Measurements from ENCODE around the gene LSM10. TPM values are rescaled to one million over a fixed set of nuclear protein-coding genes. Genes with fewer than 3 reads are reported as not detected.

LSM10 gene
- total RNA-seq (10 to 100 TPM; 40.8 to 47.1 TPM), polyA plus RNA-seq (100 to 1,000 TPM; 118 to 122 (median 121) TPM), total RNA-seq (4.9 to 20.5 (median 17.9) reads per million in 6 experiments)

DNA sequence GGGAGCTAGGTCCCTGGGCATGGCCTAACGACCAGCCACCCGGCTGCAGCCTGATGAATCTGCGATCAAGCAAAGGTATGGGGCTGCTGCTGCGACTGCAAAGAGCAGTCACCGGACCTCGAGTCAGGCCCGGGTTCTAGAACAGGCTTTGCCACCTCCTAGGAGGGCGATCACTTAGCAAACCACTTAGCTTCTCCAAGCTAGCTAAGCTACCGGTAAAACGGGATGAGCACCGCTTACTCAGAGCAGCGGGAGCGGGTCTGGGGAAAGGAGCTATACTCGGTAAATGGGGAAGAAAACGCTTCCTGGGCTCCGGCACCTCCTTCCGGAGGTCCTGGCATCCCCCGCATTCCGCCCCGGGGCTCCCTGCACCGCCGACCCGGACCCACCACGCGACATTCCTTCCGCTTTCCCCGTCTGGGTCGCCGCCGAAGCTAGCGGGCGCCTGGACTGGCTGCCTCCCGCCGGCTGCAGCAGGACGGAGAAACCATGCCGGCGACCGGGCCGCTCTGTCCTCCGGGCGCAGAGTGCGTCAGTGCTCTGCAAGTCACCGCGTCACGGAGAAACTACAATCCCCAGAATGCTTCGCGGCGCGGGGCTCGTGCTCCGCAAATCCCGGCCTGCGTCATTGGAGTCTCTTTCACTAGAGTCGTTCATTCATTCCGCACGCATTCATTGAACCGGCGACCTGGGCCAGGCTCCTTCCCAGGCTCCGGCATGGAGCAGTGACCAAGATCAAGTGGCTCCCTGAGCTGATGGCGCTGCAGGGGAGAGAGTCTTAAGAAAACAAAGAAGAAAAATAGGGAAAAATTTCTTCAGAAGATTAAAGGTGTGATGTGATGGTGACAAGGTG, at the start of gene LSM10:
Gene LSM10, minus strand, starts transcription at position 531 of the 853 bp plus-strand sequence. CDS start 3,779 bp downstream, outside the sequence.
- Mint-ChIP-seq H3K27ac (peak within 1 kb of the TSS; percentile 94 to 100 (median 99)), H3K9me3 (no peaks in the 10 kb centered on the region), H3K4me3 (peak within 1 kb of the TSS; percentile 89 to 100 (median 98)), H3K27me3 (no peaks in the 10 kb centered on the region), H3K36me3 (peaks cover 0 to 17% (median 6%) of the 10 kb centered on the region in 3 donors), H3K4me1 (peaks cover 17 to 58% (median 41%) of the 10 kb centered on the region in 4 donors)
- POLR2A ChIA-PET, result interaction anchor here (0.8 to 6.8 kb wide), 13 partner anchors 9 to 91 kb away, joined by 3 to 59 read pairs (median 3); partner anchors contain the start of genes MRPS15, SH3D21 and STK40
- DNase-seq (peak; percentile 80 to 92 (median 85)), ATAC-seq (peak; percentile 90 to 96)

DNA sequence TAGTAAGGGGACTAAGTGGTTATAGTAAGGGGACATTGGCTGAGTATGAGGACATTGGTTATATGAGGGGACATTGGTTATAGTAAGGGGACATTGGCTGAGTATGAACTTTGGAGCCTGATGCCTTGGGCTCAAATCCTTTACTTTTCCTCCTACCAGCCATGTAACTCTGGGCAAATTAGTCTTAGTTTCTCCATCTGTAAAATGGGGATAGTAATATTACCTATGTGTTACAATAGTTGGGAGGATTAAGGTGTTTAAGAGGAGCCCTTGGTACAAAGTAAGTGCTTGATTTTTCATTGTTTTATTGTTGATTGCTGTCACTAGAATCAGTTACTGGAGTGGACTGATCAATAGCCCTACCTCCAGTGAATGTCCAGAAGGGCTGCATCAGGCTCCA, 49.7 kb upstream of the LSM10 start:
- no peaks in the 10 kb centered on the region for H3K9me3 Mint-ChIP-seq
- ATAC-seq, result no peak
- peaks cover 0 to 3% (median 0%) of the 10 kb centered on the region in 5 donors for H3K27me3 Mint-ChIP-seq
- peak overlapping the region in 3 of 10 donors; percentile 4 to 22 (median 21) for H3K27ac Mint-ChIP-seq
- DNase-seq, result no peak
- POLR2A ChIA-PET, result no interaction called here
- H3K36me3 Mint-ChIP-seq, result no peaks in the 10 kb centered on the region
- H3K4me1 Mint-ChIP-seq, result peaks cover 11 to 20% (median 19%) of the 10 kb centered on the region in 4 donors
- H3K4me3 Mint-ChIP-seq, result no peak overlapping the region

DNA sequence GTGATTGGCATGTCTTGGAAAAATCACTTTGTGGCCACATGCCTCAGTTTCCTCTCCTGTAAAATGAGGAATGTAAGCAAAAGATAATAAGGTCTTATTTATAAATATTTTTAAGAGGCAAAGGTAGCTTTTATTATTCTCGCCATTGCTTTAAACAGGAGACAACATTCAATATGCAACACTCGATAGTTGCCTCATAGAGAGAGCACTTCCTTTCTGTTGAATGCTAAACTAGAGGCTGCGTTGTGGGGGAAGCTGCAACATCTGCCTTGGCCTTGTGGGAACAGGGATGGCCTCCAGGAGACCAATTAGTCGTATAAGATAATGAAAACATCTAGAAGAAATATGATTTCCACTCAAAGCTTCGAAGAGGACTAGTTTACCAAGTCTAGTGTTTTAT, 49.0 kb upstream of the LSM10 start:
- H3K4me3 Mint-ChIP-seq, result no peak overlapping the region
- POLR2A ChIA-PET, result no interaction called here
- H3K27me3 Mint-ChIP-seq, result peaks cover 0 to 3% (median 0%) of the 10 kb centered on the region in 5 donors
- H3K27ac Mint-ChIP-seq, result peak overlapping the region in 2 of 10 donors; percentile 10 to 68
- no peaks in the 10 kb centered on the region for H3K9me3 Mint-ChIP-seq
- no peaks in the 10 kb centered on the region for H3K36me3 Mint-ChIP-seq
- ATAC-seq (no peak), DNase-seq (no peak)
- peaks cover 9 to 17% (median 16%) of the 10 kb centered on the region in 4 donors for H3K4me1 Mint-ChIP-seq

DNA sequence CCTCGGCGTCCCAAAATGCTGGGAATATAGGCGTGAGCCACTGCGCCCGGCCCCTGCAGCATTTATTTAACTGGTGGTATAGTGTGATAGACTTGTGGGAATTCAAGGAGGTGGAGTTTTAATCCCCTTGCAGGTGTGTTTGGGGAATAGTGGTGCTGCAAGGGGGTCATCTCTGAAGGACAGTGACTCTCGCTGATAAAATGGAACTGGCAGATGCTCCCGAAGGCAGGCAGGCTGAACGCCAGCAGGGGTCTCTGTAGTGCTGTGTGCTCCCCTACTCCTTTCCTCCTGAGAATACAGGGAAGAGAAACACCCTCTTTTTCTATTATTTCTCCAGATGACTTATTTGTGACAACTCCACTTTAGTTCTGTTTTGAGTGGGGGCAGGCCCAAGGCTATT, 48.6 kb upstream of the LSM10 start:
- peaks cover 0 to 3% (median 0%) of the 10 kb centered on the region in 5 donors for H3K27me3 Mint-ChIP-seq
- H3K9me3 Mint-ChIP-seq, result no peaks in the 10 kb centered on the region

DNA sequence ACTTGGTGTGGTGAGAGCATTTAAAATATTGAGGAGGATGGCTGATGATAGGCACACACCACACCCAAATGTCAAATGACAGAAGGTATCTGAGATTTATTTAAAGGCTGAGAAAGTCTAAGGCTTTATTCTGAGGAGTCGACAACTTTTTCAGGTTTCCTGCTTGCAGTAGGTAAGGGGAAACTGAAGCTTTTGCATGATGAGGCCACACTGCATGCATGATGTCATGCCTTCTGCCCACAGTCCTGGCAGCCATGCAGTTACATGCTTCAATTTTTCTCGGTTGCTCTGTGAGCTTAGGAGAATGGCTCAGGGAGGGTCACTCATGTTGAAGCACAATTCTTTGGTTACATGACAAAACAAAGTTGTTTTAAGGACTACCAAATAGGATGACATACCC, 45.6 kb upstream of the LSM10 start:
- H3K4me3 Mint-ChIP-seq, result no peak overlapping the region
- no peaks in the 10 kb centered on the region for H3K27me3 Mint-ChIP-seq
- H3K36me3 Mint-ChIP-seq, result no peaks in the 10 kb centered on the region
- H3K4me1 Mint-ChIP-seq, result no peaks in the 10 kb centered on the region
- POLR2A ChIA-PET, result no interaction called here
- H3K9me3 Mint-ChIP-seq, result no peaks in the 10 kb centered on the region
- H3K27ac Mint-ChIP-seq, result no peak overlapping the region
- ATAC-seq (no peak), DNase-seq (no peak)

More for the DNA sequence above, 48.6 kb upstream of the LSM10 start:
- H3K36me3 Mint-ChIP-seq, result no peaks in the 10 kb centered on the region
- peaks cover 5 to 13% (median 12%) of the 10 kb centered on the region in 4 donors for H3K4me1 Mint-ChIP-seq
- no peak for DNase-seq
- H3K4me3 Mint-ChIP-seq, result no peak overlapping the region
- H3K27ac Mint-ChIP-seq, result no peak overlapping the region
- POLR2A ChIA-PET, result no interaction called here
- ATAC-seq, result no peak

DNA sequence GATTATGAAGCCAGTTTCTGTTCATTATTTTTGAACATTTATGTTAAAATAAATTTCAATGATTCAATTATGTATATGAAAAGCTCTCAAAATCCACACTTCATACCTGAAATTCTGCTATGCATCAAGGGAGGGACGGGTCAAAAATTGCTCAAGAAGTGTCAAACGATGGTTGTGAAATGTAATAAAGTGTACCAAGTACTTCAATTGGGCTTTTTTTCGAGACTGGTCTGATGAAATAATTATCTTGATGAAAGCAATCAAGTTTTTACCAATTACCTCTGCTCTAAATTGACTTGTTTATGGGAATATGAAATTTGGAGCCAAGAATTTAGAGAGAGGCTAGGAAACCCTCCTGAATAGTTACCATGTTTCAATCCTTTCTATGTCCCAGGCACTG, 44.6 kb upstream of the LSM10 start:
- no peaks in the 10 kb centered on the region for H3K4me1 Mint-ChIP-seq
- no peak overlapping the region for H3K27ac Mint-ChIP-seq
- POLR2A ChIA-PET, result no interaction called here
- H3K27me3 Mint-ChIP-seq, result no peaks in the 10 kb centered on the region
- no peak for DNase-seq
- H3K36me3 Mint-ChIP-seq, result no peaks in the 10 kb centered on the region
- no peaks in the 10 kb centered on the region for H3K9me3 Mint-ChIP-seq
- H3K4me3 Mint-ChIP-seq, result no peak overlapping the region
- ATAC-seq, result no peak

DNA sequence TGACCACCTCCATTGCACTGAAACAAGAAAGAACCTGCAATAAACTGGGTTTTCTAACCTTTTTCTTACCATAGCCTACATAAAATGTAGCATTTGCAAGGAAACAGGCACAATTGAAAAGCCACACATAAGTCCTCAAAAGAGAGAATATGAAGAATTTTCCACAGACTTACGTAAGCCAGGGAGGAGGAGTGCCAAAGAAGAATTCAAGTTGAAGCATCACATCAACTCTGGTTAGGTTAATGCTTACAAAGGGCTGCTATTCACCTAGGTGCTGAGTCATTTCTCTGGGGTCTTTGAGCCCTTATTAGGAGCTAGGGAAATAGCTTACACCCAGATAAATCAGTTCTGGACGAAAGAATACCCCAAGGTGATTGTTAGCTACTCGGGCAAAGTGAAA, 42.9 kb upstream of the LSM10 start:
- no peak for DNase-seq
- Mint-ChIP-seq H3K4me3 (no peak overlapping the region), H3K9me3 (no peaks in the 10 kb centered on the region), H3K36me3 (no peaks in the 10 kb centered on the region), H3K27me3 (no peaks in the 10 kb centered on the region), H3K4me1 (no peaks in the 10 kb centered on the region), H3K27ac (no peak overlapping the region)
- POLR2A ChIA-PET, result no interaction called here
- ATAC-seq, result no peak

DNA sequence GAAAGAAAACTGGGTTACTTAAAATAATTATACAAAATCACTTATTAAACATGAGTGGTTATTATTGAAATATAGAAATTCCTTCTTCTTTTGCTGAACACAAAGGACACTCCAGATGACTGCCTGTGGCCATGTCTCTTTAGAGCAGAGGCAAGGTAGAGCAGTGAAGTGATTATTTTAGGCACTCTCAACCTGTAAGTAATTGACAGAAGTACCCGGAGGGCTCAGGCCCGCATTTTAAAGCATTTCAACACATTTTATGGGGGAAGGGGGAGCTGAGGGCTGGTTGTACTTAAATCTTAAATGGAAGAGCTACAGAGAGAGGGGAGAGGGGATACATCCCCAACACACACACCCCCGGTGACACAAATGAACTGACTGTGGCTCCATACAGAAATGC, 42.3 kb upstream of the LSM10 start:
- H3K4me3 Mint-ChIP-seq, result no peak overlapping the region
- H3K27me3 Mint-ChIP-seq, result no peaks in the 10 kb centered on the region
- H3K9me3 Mint-ChIP-seq, result no peaks in the 10 kb centered on the region
- DNase-seq, result no peak
- no peak overlapping the region for H3K27ac Mint-ChIP-seq
- H3K4me1 Mint-ChIP-seq, result no peaks in the 10 kb centered on the region
- ATAC-seq, result no peak
- no peaks in the 10 kb centered on the region for H3K36me3 Mint-ChIP-seq
- POLR2A ChIA-PET, result no interaction called here

DNA sequence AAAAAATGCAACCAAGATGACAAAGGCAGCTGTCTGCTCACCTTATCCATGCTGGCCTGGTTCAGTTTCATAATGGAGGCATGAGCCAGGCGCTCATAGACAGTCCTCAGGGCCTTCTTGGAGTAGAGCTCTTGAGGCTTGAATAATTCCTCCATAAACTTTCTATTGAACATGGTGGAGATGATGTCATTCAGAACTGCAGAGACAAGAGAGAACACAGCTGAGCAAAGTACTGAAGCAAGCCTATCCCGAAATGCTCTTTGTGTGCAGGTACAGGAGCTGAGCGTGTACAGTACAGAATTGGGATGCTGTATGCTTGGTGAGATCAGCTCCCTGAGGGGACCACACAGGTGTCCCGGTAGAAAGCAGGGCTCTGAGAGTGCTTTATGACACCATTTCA, 41.0 kb upstream of the LSM10 start:
- Mint-ChIP-seq H3K27ac (no peak overlapping the region), H3K4me3 (no peak overlapping the region), H3K4me1 (no peaks in the 10 kb centered on the region), H3K36me3 (no peaks in the 10 kb centered on the region), H3K27me3 (no peaks in the 10 kb centered on the region), H3K9me3 (no peaks in the 10 kb centered on the region)
- no peak for ATAC-seq
- POLR2A ChIA-PET, result no interaction called here
- no peak for DNase-seq

DNA sequence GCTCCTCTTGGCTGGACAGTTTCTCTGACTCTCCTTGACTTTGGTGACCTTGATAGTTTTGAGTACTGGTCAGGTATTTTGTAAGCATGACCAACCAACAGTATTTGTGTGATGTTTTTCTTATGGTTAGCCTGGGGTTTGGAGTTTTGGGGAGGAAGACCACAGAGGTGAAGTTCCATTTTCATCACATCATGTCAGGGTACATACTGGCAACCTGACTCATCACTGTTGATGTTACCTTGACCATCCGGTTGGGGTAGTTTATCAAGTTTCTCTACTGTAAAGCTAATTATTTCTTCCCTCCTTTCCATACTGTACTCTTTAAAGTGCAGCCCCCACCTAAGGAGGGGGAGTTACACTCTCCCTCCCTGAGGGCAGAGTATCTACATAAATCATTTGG, 39.1 kb upstream of the LSM10 start:
- ATAC-seq, result no peak
- Mint-ChIP-seq H3K36me3 (no peaks in the 10 kb centered on the region), H3K27ac (no peak overlapping the region), H3K4me3 (no peak overlapping the region), H3K27me3 (no peaks in the 10 kb centered on the region), H3K4me1 (no peaks in the 10 kb centered on the region), H3K9me3 (no peaks in the 10 kb centered on the region)
- no peak for DNase-seq
- POLR2A ChIA-PET, result no interaction called here

DNA sequence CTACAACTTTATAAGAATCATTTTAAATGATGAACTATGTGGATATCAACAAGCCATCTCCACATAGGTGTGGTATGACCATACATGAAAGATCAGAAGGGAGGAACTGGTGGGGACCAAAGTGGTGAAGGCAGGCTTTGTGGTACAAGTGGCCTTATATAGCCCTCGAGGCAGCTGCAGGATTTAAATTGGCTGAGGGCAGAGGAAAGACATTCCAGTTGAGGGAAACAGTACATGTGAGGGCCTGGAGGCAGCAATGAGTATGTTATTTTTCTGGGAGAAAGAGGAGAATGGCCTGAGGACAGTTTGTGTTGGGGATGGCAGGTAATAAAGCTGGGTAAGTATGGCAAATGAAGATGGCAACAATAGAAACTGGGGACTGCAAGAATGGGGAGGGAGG, 35.4 kb upstream of the LSM10 start:
- Mint-ChIP-seq H3K27ac (no peak overlapping the region), H3K27me3 (no peaks in the 10 kb centered on the region), H3K36me3 (peaks cover 0 to 4% (median 0%) of the 10 kb centered on the region in 3 donors), H3K4me1 (no peaks in the 10 kb centered on the region), H3K9me3 (no peaks in the 10 kb centered on the region), H3K4me3 (no peak overlapping the region)
- POLR2A ChIA-PET, result no interaction called here
- no peak for DNase-seq
- no peak for ATAC-seq

DNA sequence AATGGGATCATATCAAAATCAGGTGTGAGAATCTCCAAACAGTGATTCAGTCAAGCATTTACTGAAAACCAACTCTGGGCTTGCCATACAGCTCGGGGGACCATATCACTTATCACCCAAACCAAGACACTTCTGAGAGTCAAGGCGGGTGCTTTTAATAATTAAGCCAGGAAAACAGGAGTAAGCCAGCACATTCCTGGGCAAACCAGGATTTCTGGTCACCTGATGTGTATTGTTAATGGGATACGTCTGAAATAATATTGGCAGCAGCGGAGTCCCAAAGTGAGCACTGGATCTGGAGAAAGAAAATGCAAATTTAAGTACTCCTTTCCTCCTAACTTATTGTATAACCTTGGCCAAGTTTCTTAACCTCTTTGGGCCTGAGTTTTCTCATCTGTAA, 34.9 kb upstream of the LSM10 start:
- POLR2A ChIA-PET, result no interaction called here
- ATAC-seq, result no peak

DNA sequence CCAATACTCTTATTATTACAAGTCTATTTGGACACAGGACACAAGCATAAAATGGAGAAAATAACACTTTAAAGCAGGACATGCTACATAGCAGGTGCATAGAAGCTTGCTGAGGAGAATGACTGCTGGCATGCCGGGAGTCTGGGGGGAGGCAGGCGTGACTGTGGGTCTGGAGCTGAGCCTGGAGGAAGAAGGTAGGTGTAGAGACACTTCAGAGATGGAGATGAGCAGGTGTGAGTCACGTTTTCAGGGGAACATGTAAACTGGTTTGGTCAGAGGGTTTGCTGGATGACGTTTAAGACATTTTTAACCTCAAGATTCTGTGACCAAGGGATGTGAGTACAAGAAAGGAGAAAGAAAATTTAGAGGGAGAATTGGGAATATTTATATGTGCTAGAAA, 28.1 kb upstream of the LSM10 start:
- H3K27me3 Mint-ChIP-seq, result no peaks in the 10 kb centered on the region

More for the DNA sequence above, 34.9 kb upstream of the LSM10 start:
- Mint-ChIP-seq H3K4me3 (no peak overlapping the region), H3K9me3 (no peaks in the 10 kb centered on the region), H3K36me3 (peaks cover 0 to 4% (median 0%) of the 10 kb centered on the region in 3 donors), H3K4me1 (no peaks in the 10 kb centered on the region), H3K27ac (no peak overlapping the region), H3K27me3 (no peaks in the 10 kb centered on the region)
- no peak for DNase-seq

More for the DNA sequence above, 28.1 kb upstream of the LSM10 start:
- peak overlapping the region in 2 of 10 donors; percentile 57 to 74 for H3K27ac Mint-ChIP-seq
- DNase-seq (no peak), ATAC-seq (no peak)
- no peak overlapping the region for H3K4me3 Mint-ChIP-seq
- POLR2A ChIA-PET, result no interaction called here
- peaks cover 4 to 8% (median 7%) of the 10 kb centered on the region in 4 donors for H3K4me1 Mint-ChIP-seq
- H3K9me3 Mint-ChIP-seq, result no peaks in the 10 kb centered on the region
- no peaks in the 10 kb centered on the region for H3K36me3 Mint-ChIP-seq
